Skin of body (tissue), 2 donors: ENCODE data around the gene TSR1. TPM values are rescaled to one million over a fixed set of nuclear protein-coding genes. Genes with fewer than 3 reads are reported as not detected.

Experiments
- DNase-seq: peaks from one replicate; lab custom pipeline; 2025; lab: John Stamatoyannopoulos, UW
- total RNA-seq: library from RNA; depleted of rRNA; stranded (reverse); fragments of >200 nt; gene quantifications from one replicate; pipeline ENCODE4 v1.2.3, GENCODE V29; 2014

Gene TSR1
- 25.8 TPM for total RNA-seq

GRCh38 chr17:2336215-2336851 is at the start of gene TSR1:
Gene TSR1 (minus strand): TSS chr17:2336457. CDS start chr17:2336427, 30 bp downstream.
- DNase-seq = peak; percentile 89

GRCh38 chr17:2385240-2386210 is 49.3 kb upstream of the TSR1 start:
- no peak for DNase-seq

GRCh38 chr17:2384439-2385127 is 48.3 kb upstream of the TSR1 start:
- DNase-seq = no peak

- DNase-seq = no peak
Observed at GRCh38 chr17:2383628-2384167, 47.4 kb upstream of the TSR1 start.

GRCh38 chr17:2380950-2381649 is 44.8 kb upstream of the TSR1 start:
- DNase-seq = no peak

GRCh38 chr17:2380226-2380922 is 44.1 kb upstream of the TSR1 start:
- no peak for DNase-seq

- DNase-seq = no peak
Observed at GRCh38 chr17:2379489-2380225, 43.4 kb upstream of the TSR1 start.

- DNase-seq = no peak
Observed at GRCh38 chr17:2378905-2379304, 42.6 kb upstream of the TSR1 start.

- DNase-seq = no peak
Observed at GRCh38 chr17:2377659-2378058, 41.4 kb upstream of the TSR1 start.

GRCh38 chr17:2376107-2376506 is 39.9 kb upstream of the TSR1 start:
- no peak for DNase-seq

GRCh38 chr17:2375406-2375805 is 39.1 kb upstream of the TSR1 start:
- DNase-seq = no peak

GRCh38 chr17:2374549-2375285 is 38.5 kb upstream of the TSR1 start:
- DNase-seq = no peak

GRCh38 chr17:2373179-2373578 is 36.9 kb upstream of the TSR1 start:
- DNase-seq = no peak

- no peak for DNase-seq
Observed at GRCh38 chr17:2372681-2373080, 36.4 kb upstream of the TSR1 start.

- DNase-seq = no peak
Observed at GRCh38 chr17:2372180-2372579, 35.9 kb upstream of the TSR1 start.

GRCh38 chr17:2371183-2372130 is 35.2 kb upstream of the TSR1 start:
- no peak for DNase-seq

- DNase-seq = no peak
Observed at GRCh38 chr17:2370211-2370589, 33.9 kb upstream of the TSR1 start.
